HEK293T (cell line): ENCODE data around the gene SLCO4C1.

ENCODE experiments used
- ARNT ChIP-seq: fragments of 450-650 bp; IDR thresholded peaks from 2 replicates; pipeline ENCODE4 v1.6.1; 2017; ENCODE audit warnings: mild to moderate bottlenecking
- CTBP1 ChIP-seq: fragments of 450-650 bp; IDR thresholded peaks from 2 replicates; pipeline ENCODE4 v1.6.1; 2016; ENCODE audit warnings: borderline replicate concordance
- ELF4 ChIP-seq: fragments of 450-650 bp; IDR thresholded peaks from 2 replicates; pipeline ENCODE4 v1.6.1; 2017; ENCODE audit warnings: antibody characterized with exemption
- FOXM1 ChIP-seq: fragments of 450-650 bp; IDR thresholded peaks from 2 replicates; pipeline ENCODE4 v1.6.1; 2017; ENCODE audit warnings: mild to moderate bottlenecking, borderline replicate concordance
- L3MBTL2 ChIP-seq: fragments of 450-650 bp; conservative IDR thresholded peaks from 2 replicates; pipeline ENCODE4 v1.6.1; 2016; ENCODE audit warnings: mild to moderate bottlenecking

- TF ChIP-seq CTBP1 (no peak), ELF4 (no peak), FOXM1 (no peak), L3MBTL2 (no peak), ARNT (no peak)
These were observed 95.2 kb downstream of the SLCO4C1 start for GRCh38 chr5:102200861-102201260.
